WTC11 (cell line): ENCODE results near the gene PPP1R9A. TPM values are rescaled to one million over a fixed set of nuclear protein-coding genes. Genes with fewer than 3 reads are reported as not detected.

ENCODE experiments used
- ATAC-seq: fragments of 200-7000 bp; cut with Tn5 transposase; 2 replicates; pipeline ENCODE4 v1.10.0; 2021; ENCODE audit warnings: mild to moderate bottlenecking, moderate library complexity
- CTCF ChIA-PET: fragments of 300-600 bp; sonication (Branson Sonifier 250); formaldehyde crosslinking; loops from one replicate; lab custom pipeline; 2021; ENCODE audit warnings: antibody characterized with exemption; lab: Charles Lee
- POLR2A ChIA-PET: fragments of 350-600 bp; sonication (Branson Sonifier 250); formaldehyde crosslinking; loops from one replicate; lab custom pipeline; 2021; ENCODE audit warnings: antibody characterized with exemption; lab: Charles Lee
- DNase-seq: peaks from one replicate; pipeline ENCODE4 v3.0.0; 2021; ENCODE audit warnings: low spot score
- H3K27ac Mint-ChIP-seq: 2 replicates; pipeline ENCODE4 v1.8.0; 2021; ENCODE audit warnings: mixed read lengths
- H3K27me3 Mint-ChIP-seq: 2 replicates; pipeline ENCODE4 v1.8.0; 2021; ENCODE audit warnings: low read depth, mild to moderate bottlenecking, moderate library complexity, mixed read lengths
- H3K36me3 Mint-ChIP-seq: 2 replicates; pipeline ENCODE4 v1.8.0; 2021; ENCODE audit warnings: mixed read lengths
- H3K4me1 Mint-ChIP-seq: 2 replicates; pipeline ENCODE4 v1.8.0; 2022; ENCODE audit warnings: mixed read lengths
- H3K4me3 Mint-ChIP-seq: 2 replicates; pipeline ENCODE4 v1.8.0; 2021; ENCODE audit warnings: mild to moderate bottlenecking, moderate library complexity, mixed read lengths
- H3K9me3 Mint-ChIP-seq: 2 replicates; pipeline ENCODE4 v1.8.0; 2021; ENCODE audit warnings: mixed read lengths
- ARID4B ChIP-seq: sonication (generic); formaldehyde crosslinking; IDR thresholded peaks from 2 replicates; pipeline ENCODE4 v1.8.0; 2023; ENCODE audit warnings: missing genetic modification reagents, mild to moderate bottlenecking, borderline replicate concordance
- ATF2 ChIP-seq: sonication (generic); formaldehyde crosslinking; IDR thresholded peaks from 2 replicates; pipeline ENCODE4 v1.8.1; 2022; ENCODE audit warnings: low read depth, missing genetic modification reagents, borderline replicate concordance
- CREM ChIP-seq: sonication (generic); formaldehyde crosslinking; IDR thresholded peaks from 2 replicates; pipeline ENCODE4 v1.8.1; 2022; ENCODE audit warnings: mild to moderate bottlenecking, missing genetic modification reagents, moderate library complexity
- E2F1 ChIP-seq: sonication (generic); formaldehyde crosslinking; IDR thresholded peaks from 2 replicates; pipeline ENCODE4 v1.8.0; 2022; ENCODE audit warnings: mild to moderate bottlenecking, missing genetic modification reagents
- E2F4 ChIP-seq: sonication (generic); formaldehyde crosslinking; IDR thresholded peaks from 2 replicates; pipeline ENCODE4 v1.8.1; 2022; ENCODE audit warnings: low read depth, mild to moderate bottlenecking, moderate library complexity, missing genetic modification reagents, borderline replicate concordance
- HMGA2 ChIP-seq: fragments of 250-450 bp; sonication (Bioruptor Pico); IDR thresholded peaks from 2 replicates; pipeline ENCODE4 v1.4.0; 2021; ENCODE audit warnings: mild to moderate bottlenecking, moderate library complexity
- JUN ChIP-seq: sonication (generic); formaldehyde crosslinking; IDR thresholded peaks from 2 replicates; pipeline ENCODE4 v1.8.0; 2023; ENCODE audit warnings: mild to moderate bottlenecking, missing genetic modification reagents
- MLX ChIP-seq: sonication (generic); formaldehyde crosslinking; IDR thresholded peaks from 2 replicates; pipeline ENCODE4 v1.8.1; 2023; ENCODE audit warnings: mild to moderate bottlenecking, missing genetic modification reagents, moderate library complexity
- NFATC4 ChIP-seq: fragments of 250-450 bp; sonication (Bioruptor Pico); IDR thresholded peaks from 2 replicates; pipeline ENCODE4 v1.9.0; 2021; ENCODE audit warnings: mild to moderate bottlenecking
- PRRX2 ChIP-seq: fragments of 250-450 bp; sonication (Bioruptor Pico); IDR thresholded peaks from 2 replicates; pipeline ENCODE4 v1.8.0; 2021; ENCODE audit warnings: mild to moderate bottlenecking
- RELA ChIP-seq: sonication (generic); formaldehyde crosslinking; IDR thresholded peaks from 2 replicates; pipeline ENCODE4 v1.8.1; 2022; ENCODE audit warnings: missing genetic modification reagents, mild to moderate bottlenecking, borderline replicate concordance
- TP53 ChIP-seq: sonication (generic); formaldehyde crosslinking; IDR thresholded peaks from 2 replicates; pipeline ENCODE4 v1.8.1; 2023; ENCODE audit warnings: mild to moderate bottlenecking, missing genetic modification reagents
- ZBTB43 ChIP-seq: sonication (generic); formaldehyde crosslinking; IDR thresholded peaks from 2 replicates; pipeline ENCODE4 v1.8.1; 2023; ENCODE audit warnings: mild to moderate bottlenecking, missing genetic modification reagents
- ZMAT4 ChIP-seq: fragments of 250-450 bp; sonication (Bioruptor Pico); IDR thresholded peaks from 2 replicates; pipeline ENCODE4 v1.9.0; 2021; ENCODE audit warnings: mild to moderate bottlenecking
- ZNF317 ChIP-seq: sonication (generic); formaldehyde crosslinking; IDR thresholded peaks from 2 replicates; pipeline ENCODE4 v1.8.1; 2023; ENCODE audit warnings: low read depth, mild to moderate bottlenecking, moderate library complexity, missing genetic modification reagents, borderline replicate concordance
- ZNF512 ChIP-seq: sonication (generic); formaldehyde crosslinking; IDR thresholded peaks from 2 replicates; pipeline ENCODE4 v1.8.1; 2022; ENCODE audit warnings: missing genetic modification reagents, borderline replicate concordance
- ZNF671 ChIP-seq: fragments of 250-450 bp; sonication (Bioruptor Pico); IDR thresholded peaks from 2 replicates; pipeline ENCODE4 v1.8.0; 2021; ENCODE audit warnings: mild to moderate bottlenecking
- total RNA-seq: library from RNA; stranded (reverse); gene quantifications from 3 replicates; pipeline ENCODE4 v1.2.3, GENCODE V29; 2021

PPP1R9A gene
- total RNA-seq, 1 experiment from 2014 or later = 16.8 TPM

- no peaks in the 10 kb centered on the region for H3K36me3 Mint-ChIP-seq
- H3K9me3 Mint-ChIP-seq = no peaks in the 10 kb centered on the region
- H3K27me3 Mint-ChIP-seq = no peaks in the 10 kb centered on the region
- ChIA-PET POLR2A (no interaction called here), CTCF (no interaction called here)
- no peak for TF ChIP-seq CREM
- peaks cover 28% of the 10 kb centered on the region for H3K4me1 Mint-ChIP-seq
- DNase-seq (no peak), ATAC-seq (no peak)
- H3K4me3 Mint-ChIP-seq = no peak overlapping the region
- no peak overlapping the region for H3K27ac Mint-ChIP-seq
Measured at GRCh38 chr7:94940241-94940640, 32.8 kb downstream of the PPP1R9A start.

- Mint-ChIP-seq H3K4me1 (peaks cover 28% of the 10 kb centered on the region), H3K4me3 (no peak overlapping the region), H3K9me3 (no peaks in the 10 kb centered on the region), H3K36me3 (no peaks in the 10 kb centered on the region), H3K27me3 (no peaks in the 10 kb centered on the region), H3K27ac (no peak overlapping the region)
- ChIA-PET CTCF (interaction anchor here (1.0 kb wide), 1 partner anchor 285 kb away, joined by 3 read pairs; no protein-coding TSS in a partner anchor), POLR2A (no interaction called here)
- no peak for DNase-seq
- TF ChIP-seq ZBTB43 (CRISPR knock-in tag) (no peak), PRRX2 (CRISPR knock-in tag) (no peak), E2F1 (CRISPR knock-in tag) (no peak), HMGA2 (CRISPR knock-in tag) (no peak), ZNF317 (CRISPR knock-in tag) (no peak), MLX (CRISPR knock-in tag) (no peak), NFATC4 (no peak), RELA (CRISPR knock-in tag) (no peak)
- ATAC-seq = no peak
Measured at GRCh38 chr7:94941844-94942632, 34.6 kb downstream of the PPP1R9A start.

- H3K9me3 Mint-ChIP-seq = no peaks in the 10 kb centered on the region
- no peaks in the 10 kb centered on the region for H3K27me3 Mint-ChIP-seq
- no peak for DNase-seq
- peaks cover 28% of the 10 kb centered on the region for H3K4me1 Mint-ChIP-seq
- H3K27ac Mint-ChIP-seq = peak overlapping the region; percentile 61
- ChIA-PET CTCF (interaction anchor here (1.0 kb wide), 1 partner anchor 286 kb away, joined by 3 read pairs; no protein-coding TSS in a partner anchor), POLR2A (no interaction called here)
- H3K4me3 Mint-ChIP-seq = no peak overlapping the region; the same call in 1 of the 2 replicates
- ATAC-seq = no peak
- no peaks in the 10 kb centered on the region for H3K36me3 Mint-ChIP-seq
- no peak for TF ChIP-seq HMGA2 (CRISPR knock-in tag)
- TF ChIP-seq ZMAT4 (CRISPR knock-in tag) = no peak
- no peak for TF ChIP-seq ARID4B
- TF ChIP-seq TP53 (CRISPR knock-in tag) = no peak
- TF ChIP-seq JUN (CRISPR knock-in tag) = no peak
- TF ChIP-seq ATF2 = no peak
- no peak for TF ChIP-seq ZNF512
- TF ChIP-seq ZNF671 (CRISPR knock-in tag) = no peak
- TF ChIP-seq RELA (CRISPR knock-in tag) = no peak
- TF ChIP-seq E2F4 = no peak
Measured at GRCh38 chr7:94943134-94943533, 35.7 kb downstream of the PPP1R9A start.
